HG02588 (cell line): ENCODE data around the gene TFDP3.

Source experiments
- ATAC-seq: cut with Tn5 transposase; IDR thresholded peaks from one replicate; pipeline ENCODE4 v1.9.1; 2021; ENCODE audit warnings: mild to moderate bottlenecking, moderate library complexity; ENCODE audit not compliant: unreplicated experiment

Gene TFDP3

GRCh38 chrX:133218329-133218728 lies at the start of gene TFDP3:
Gene TFDP3, minus strand, starts transcription at chrX:133218354. Its CDS starts 95 bp downstream, at chrX:133218259.
- ATAC-seq, result no peak

- ATAC-seq, result no peak
These were observed 49.5 kb upstream of the TFDP3 start for GRCh38 chrX:133267621-133268020.

- ATAC-seq, result no peak
These were observed 47.2 kb upstream of the TFDP3 start for GRCh38 chrX:133265331-133265730.

GRCh38 chrX:133258481-133258880 lies 40.3 kb upstream of the TFDP3 start:
- ATAC-seq, result no peak

- ATAC-seq, result no peak
These were observed 36.5 kb upstream of the TFDP3 start for GRCh38 chrX:133254666-133255065.

GRCh38 chrX:133251204-133251603 lies 33.0 kb upstream of the TFDP3 start:
- ATAC-seq, result no peak

GRCh38 chrX:133250184-133251100 lies 32.3 kb upstream of the TFDP3 start:
- no peak for ATAC-seq

GRCh38 chrX:133249266-133250058 lies 31.3 kb upstream of the TFDP3 start:
- no peak for ATAC-seq

GRCh38 chrX:133248177-133248576 lies 30.0 kb upstream of the TFDP3 start:
- no peak for ATAC-seq

- no peak for ATAC-seq
These were observed 28.8 kb upstream of the TFDP3 start for GRCh38 chrX:133246921-133247320.

- ATAC-seq, result no peak
These were observed 17.7 kb upstream of the TFDP3 start for GRCh38 chrX:133235830-133236229.

GRCh38 chrX:133232331-133232730 lies 14.2 kb upstream of the TFDP3 start:
- no peak for ATAC-seq

GRCh38 chrX:133229361-133229760 lies 11.2 kb upstream of the TFDP3 start:
- no peak for ATAC-seq

GRCh38 chrX:133215747-133216146 lies 2.4 kb downstream of the TFDP3 start:
- ATAC-seq, result no peak

GRCh38 chrX:133215017-133215416 lies 3.1 kb downstream of the TFDP3 start:
- ATAC-seq, result no peak

- no peak for ATAC-seq
These were observed 3.9 kb downstream of the TFDP3 start for GRCh38 chrX:133214301-133214700.

GRCh38 chrX:133213117-133213516 lies 5.0 kb downstream of the TFDP3 start:
- ATAC-seq, result no peak

GRCh38 chrX:133207751-133208150 lies 10.4 kb downstream of the TFDP3 start:
- no peak for ATAC-seq

- no peak for ATAC-seq
These were observed 26.5 kb downstream of the TFDP3 start for GRCh38 chrX:133191739-133192039.

GRCh38 chrX:133190877-133191738 lies 27.0 kb downstream of the TFDP3 start:
- no peak for ATAC-seq

GRCh38 chrX:133189195-133189594 lies 29.0 kb downstream of the TFDP3 start:
- no peak for ATAC-seq
